Mesodermal cell (in vitro differentiated cells): ENCODE data around the gene ACTN1.
"Not testable (repeated sequence)": the region's sequence is repeated elsewhere in the genome, so short reads cannot be mapped to it uniquely, and the experiment has no call there.

Experiments
- H3K27ac ChIP-seq: 2 replicates; pipeline ENCODE4 v1.7.0; 2013; ENCODE audit warnings: mild to moderate bottlenecking, low read depth, low read length, moderate library complexity; ENCODE audit not compliant: severe bottlenecking
- H3K36me3 ChIP-seq: 2 replicates; pipeline ENCODE4 v1.7.1; 2013; ENCODE audit warnings: mild to moderate bottlenecking, low read length, moderate library complexity; ENCODE audit not compliant: control insufficient read depth, insufficient read depth
- H3K4me1 ChIP-seq: one replicate; pipeline ENCODE4 v1.7.1; 2013; ENCODE audit warnings: mild to moderate bottlenecking, low read length; ENCODE audit not compliant: insufficient read depth, control insufficient read depth, poor library complexity, severe bottlenecking
- H3K4me3 ChIP-seq: 2 replicates; pipeline ENCODE4 v1.7.0; 2013; ENCODE audit warnings: low read length, control low read depth, mild to moderate bottlenecking; ENCODE audit not compliant: insufficient read depth, poor library complexity, severe bottlenecking; ENCODE audit errors: extremely low read depth
- H3K9me3 ChIP-seq: 2 replicates; pipeline ENCODE4 v1.7.1; 2013; ENCODE audit warnings: mild to moderate bottlenecking, low read length, moderate library complexity; ENCODE audit not compliant: control insufficient read depth
- WGBS, 2 experiments: methylation state at CpG; one replicate each; pipeline ENCODE4 v1.1.5; 2013; ENCODE audit warnings: missing lambda C conversion rate in 2 of 2; ENCODE audit not compliant: insufficient coverage in 2 of 2; 5-methylcytosine and 5-hydroxymethylcytosine counted together

Gene ACTN1

DNA sequence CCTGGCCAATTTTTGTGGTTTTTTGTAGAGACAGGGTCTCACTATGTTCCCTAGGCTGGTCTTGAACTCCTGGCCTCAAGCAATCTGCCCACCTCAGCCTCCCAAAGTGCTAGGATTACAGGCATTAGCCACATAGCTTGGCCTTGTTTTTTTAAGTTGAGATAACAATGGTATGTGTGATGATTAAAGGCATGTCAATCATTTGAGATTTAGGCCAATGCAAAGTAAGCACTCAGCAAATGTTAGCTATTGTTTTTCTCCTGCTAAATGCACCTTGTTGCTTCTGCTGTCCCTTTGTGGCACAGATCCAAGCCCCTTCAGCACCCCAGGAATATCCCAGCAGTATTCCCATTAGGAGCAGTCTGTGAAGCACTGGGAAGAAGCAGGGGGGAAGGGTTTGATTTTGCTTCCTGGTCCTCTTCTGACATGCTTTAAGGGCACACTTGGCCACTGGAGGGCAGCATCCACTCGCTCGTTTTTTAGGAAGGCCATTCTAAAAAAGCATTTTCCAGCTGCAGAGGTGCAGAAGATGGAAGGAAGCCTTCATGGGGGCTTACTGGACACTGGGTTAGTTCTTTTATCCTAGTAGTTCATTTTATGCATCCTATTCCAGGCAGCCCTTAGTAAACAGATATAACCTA lies 116.0 kb downstream of the ACTN1 start:
- peaks cover 32% of the 10 kb centered on the region for H3K36me3 ChIP-seq
- H3K4me1 ChIP-seq, result no peaks in the 10 kb centered on the region
- peak overlapping the region; percentile 58 for H3K27ac ChIP-seq
- WGBS, 2 experiments, result 21% methylated on average over 2 of the region's 2 CpGs; no CpG with 5 or more reads in 1 of the 2 experiments
- no peak overlapping the region for H3K4me3 ChIP-seq
- peaks cover 4% of the 10 kb centered on the region for H3K9me3 ChIP-seq

DNA sequence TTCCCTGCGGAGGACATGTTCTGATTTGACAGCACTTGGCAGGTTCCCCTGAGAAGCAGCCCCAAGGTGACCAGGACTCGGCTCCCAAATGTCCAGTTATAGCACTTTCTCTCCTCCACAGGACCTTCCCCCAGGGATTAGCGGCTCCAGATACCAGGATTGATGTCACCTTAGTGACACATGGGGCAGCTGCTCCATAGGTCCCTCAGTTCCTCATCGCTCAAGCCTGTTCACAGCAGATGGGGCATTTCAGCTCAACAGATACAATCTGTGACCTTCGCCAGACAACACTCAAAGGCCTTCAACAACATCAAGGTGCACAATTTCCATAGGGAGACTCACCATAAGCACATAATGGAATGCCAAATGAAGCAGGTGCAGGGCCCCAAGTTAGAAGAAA lies 118.3 kb downstream of the ACTN1 start:
- 90 to 95% methylated on average over 4 of the region's 5 CpGs for WGBS, 2 experiments
- H3K4me1 ChIP-seq, result no peaks in the 10 kb centered on the region
- H3K4me3 ChIP-seq, result no peak overlapping the region
- H3K36me3 ChIP-seq, result peaks cover 28% of the 10 kb centered on the region
- H3K9me3 ChIP-seq, result peaks cover 2% of the 10 kb centered on the region
- H3K27ac ChIP-seq, result no peak overlapping the region

DNA sequence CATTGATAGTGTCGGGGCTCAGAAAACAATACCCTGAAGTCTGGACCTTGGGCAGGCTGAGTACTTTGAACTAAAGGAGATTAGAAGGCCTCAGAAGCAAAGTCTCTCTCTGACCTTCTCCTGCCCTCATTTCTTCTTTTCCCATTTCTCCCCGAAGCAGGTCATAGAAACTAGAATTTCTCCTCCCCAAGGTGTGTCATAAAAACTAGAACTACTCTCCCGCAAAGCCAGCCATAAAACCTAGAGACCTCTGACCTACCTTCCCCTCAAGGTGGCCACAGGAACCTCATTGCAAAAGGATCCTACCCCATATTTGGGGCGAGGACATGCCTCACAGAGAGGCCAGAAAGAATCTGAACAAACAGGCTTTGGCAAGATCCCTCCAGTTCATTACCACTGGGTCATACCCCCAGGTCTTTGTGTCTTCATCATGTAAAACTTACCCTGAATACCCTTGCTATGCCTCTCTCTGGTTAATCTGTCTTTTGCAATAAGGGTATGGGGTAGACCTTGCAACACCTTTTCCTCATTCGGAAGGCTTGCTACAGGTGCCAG lies 121.5 kb downstream of the ACTN1 start:
- WGBS, 2 experiments, result 86 to 95% methylated on average over 3 to 4 of the region's 5 CpGs
- Histone ChIP-seq H3K36me3 (peaks cover 26% of the 10 kb centered on the region), H3K4me3 (no peak overlapping the region), H3K9me3 (no peaks in the 10 kb centered on the region), H3K27ac (no peak overlapping the region), H3K4me1 (no peaks in the 10 kb centered on the region)

DNA sequence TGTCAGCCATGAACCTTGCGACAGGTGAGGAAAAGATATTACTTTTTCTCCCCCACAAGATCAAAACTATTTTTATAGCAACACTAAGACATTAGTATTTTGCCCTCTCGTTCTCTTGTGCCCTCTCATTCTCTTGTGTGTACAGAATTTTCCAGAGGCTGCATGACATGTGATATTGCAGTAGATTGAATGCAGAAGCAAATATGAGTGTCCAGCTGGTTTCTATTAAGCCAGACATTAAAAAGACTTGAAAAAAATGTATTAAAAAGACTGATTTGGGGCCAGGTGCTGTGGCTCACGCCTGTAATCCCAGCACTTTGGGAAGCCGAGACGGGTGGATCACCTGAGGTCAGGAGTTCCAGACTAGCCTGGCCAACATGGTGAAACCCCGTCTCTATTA lies 122.5 kb downstream of the ACTN1 start:
- WGBS, 2 experiments, result 90 to 95% methylated on average over 3 of the region's 6 CpGs
- Histone ChIP-seq H3K27ac (no peak overlapping the region), H3K4me3 (no peak overlapping the region), H3K36me3 (peaks cover 26% of the 10 kb centered on the region), H3K4me1 (no peaks in the 10 kb centered on the region), H3K9me3 (no peaks in the 10 kb centered on the region)

DNA sequence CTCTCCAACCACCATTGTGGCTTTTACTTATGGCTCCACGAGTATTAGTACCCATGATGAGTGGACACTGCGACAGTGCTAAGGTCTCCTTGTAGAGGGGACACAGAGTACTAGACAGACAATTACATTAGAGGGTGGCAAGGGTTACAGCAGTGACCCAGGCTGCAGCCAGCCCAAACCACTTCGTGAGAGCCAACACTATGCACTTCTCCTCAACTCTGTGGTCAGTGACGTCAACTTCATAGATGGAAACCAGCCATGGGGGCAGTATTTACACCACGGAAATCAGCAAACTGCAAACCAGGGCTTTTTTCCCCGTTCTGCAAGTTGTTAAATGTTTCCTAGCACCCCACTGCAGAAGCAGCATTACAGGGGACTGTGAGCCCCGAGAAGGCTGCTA lies 124.7 kb downstream of the ACTN1 start:
- H3K4me3 ChIP-seq, result no peak overlapping the region

DNA sequence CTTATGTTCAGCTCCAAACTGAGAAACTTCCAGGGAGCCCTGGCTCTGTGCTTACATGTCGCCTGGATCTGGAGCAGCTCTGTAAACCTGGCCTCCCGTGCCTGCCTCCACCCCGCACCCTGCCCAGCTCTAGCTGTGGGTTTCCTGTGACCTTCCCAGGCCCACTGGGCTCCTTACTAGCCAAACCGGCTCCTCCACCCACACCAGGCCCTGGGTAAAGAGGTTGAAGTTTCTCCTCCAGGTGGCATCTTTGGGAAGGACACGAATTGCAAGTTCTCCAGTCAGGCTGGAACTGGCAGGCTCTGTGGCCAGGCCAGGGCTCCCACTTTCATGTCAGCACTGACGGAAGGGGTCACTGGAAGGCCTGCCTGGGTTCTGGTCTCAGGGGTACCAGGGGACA lies 125.4 kb downstream of the ACTN1 start:
- Histone ChIP-seq H3K27ac (no peak overlapping the region), H3K4me3 (no peak overlapping the region), H3K4me1 (no peaks in the 10 kb centered on the region), H3K9me3 (no peaks in the 10 kb centered on the region), H3K36me3 (peaks cover 14% of the 10 kb centered on the region)
- 95 to 100% methylated on average over 4 of the region's 6 CpGs for WGBS, 2 experiments

More for the DNA sequence above, 124.7 kb downstream of the ACTN1 start:
- Histone ChIP-seq H3K27ac (no peak overlapping the region), H3K36me3 (peaks cover 14% of the 10 kb centered on the region), H3K4me1 (no peaks in the 10 kb centered on the region), H3K9me3 (no peaks in the 10 kb centered on the region)
- 94 to 98% methylated on average over 6 to 7 of the region's 7 CpGs for WGBS, 2 experiments

DNA sequence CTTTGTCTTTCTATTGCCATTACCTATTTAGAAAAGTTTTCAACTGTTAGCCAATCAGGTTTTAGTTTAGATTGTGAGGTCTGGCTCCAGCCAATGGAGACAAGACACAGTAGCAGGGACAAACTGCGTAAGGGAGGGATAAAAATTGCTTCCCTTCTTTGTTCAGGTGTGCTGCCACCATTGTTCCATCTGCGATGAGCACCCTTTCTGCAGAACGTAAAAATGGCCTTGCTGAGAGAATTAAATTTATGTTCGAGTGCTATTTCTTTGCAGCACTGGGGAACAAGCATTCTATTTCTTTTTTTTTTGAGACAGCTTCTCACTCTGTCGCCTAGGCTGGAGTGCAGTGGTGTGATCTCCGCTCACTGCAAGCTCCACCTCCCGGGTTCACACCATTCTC lies 126.6 kb downstream of the ACTN1 start:
- peaks cover 14% of the 10 kb centered on the region for H3K36me3 ChIP-seq
- 92 to 93% methylated on average over 4 of the region's 7 CpGs for WGBS, 2 experiments
- H3K4me1 ChIP-seq, H3K9me3 ChIP-seq, H3K27ac ChIP-seq, H3K4me3 ChIP-seq: not testable (repeated sequence)

DNA sequence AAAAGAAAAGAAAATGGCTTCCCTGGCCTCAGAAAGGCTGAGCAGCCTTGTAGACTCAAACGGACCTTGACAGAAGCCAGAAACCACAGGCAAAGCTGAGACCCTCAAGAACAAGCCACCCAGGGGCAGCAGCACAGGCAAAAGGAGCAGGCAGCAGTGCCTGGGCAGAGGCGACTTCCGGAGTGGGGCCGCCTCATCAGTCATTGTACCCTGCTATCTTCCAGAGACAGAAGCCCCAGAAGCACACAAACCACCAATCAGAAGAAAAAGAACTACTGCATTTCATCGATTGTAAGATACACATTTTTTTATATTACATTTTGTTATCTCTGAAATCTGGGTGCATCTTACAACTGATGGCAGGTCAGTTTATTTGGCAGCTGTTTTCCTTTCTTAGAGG lies 128.0 kb downstream of the ACTN1 start:
- H3K36me3 ChIP-seq, result peaks cover 14% of the 10 kb centered on the region
- H3K4me1 ChIP-seq, result no peaks in the 10 kb centered on the region
- no peak overlapping the region for H3K27ac ChIP-seq
- 100% methylated on average over 1 to 4 of the region's 5 CpGs for WGBS, 2 experiments
- H3K9me3 ChIP-seq, result no peaks in the 10 kb centered on the region
- no peak overlapping the region for H3K4me3 ChIP-seq

DNA sequence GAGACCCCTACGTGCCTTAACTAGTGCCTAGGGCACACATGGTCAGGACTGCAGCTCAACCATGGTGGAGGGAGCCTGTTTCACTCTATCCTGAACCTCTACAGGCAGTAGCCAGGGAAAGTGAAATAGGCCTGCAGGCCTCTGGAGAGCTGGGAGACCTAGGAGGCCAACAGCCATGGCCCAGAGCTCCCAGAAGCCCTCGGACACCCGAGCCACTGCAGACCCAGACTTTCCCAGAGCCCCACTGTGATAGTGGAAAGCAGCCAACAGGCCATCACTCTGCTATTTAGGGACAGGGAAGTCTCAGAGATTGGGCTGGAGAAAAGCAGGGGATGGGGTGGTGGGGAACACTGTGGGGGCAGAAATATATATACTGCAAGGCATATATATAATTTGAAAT lies 129.7 kb downstream of the ACTN1 start:
- Histone ChIP-seq H3K27ac (no peak overlapping the region), H3K9me3 (no peaks in the 10 kb centered on the region), H3K4me3 (no peak overlapping the region), H3K36me3 (peaks cover 7% of the 10 kb centered on the region), H3K4me1 (no peaks in the 10 kb centered on the region)
- 97 to 100% methylated on average over 2 to 3 of the region's 3 CpGs for WGBS, 2 experiments

DNA sequence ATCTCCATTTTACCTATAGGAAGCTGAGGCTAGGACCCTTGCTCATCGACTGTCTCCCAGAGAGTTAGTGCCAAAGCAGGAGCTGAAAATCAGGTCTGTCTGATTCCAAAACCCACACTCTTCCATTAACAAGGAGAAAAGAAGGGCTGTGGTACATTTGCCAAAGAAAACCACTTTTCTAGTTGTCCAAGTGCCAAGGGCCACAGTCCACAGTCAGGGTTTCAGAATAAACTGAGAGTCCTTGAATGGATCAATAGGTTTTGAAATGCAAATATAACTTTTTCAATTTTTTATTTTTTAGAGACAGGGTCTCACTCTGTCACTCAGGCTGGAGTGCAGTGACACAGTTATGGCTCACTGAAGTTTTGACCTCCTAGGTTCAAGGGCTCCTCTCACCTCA lies 130.8 kb downstream of the ACTN1 start:
- H3K9me3 ChIP-seq, result no peaks in the 10 kb centered on the region
- no peak overlapping the region for H3K4me3 ChIP-seq
- WGBS, 2 experiments, result 83% methylated on average over 1 of the region's 1 CpG; no CpG with 5 or more reads in 1 of the 2 experiments
- peaks cover under 1% of the 10 kb centered on the region for H3K36me3 ChIP-seq
- peaks cover 4% of the 10 kb centered on the region for H3K4me1 ChIP-seq
- no peak overlapping the region for H3K27ac ChIP-seq

DNA sequence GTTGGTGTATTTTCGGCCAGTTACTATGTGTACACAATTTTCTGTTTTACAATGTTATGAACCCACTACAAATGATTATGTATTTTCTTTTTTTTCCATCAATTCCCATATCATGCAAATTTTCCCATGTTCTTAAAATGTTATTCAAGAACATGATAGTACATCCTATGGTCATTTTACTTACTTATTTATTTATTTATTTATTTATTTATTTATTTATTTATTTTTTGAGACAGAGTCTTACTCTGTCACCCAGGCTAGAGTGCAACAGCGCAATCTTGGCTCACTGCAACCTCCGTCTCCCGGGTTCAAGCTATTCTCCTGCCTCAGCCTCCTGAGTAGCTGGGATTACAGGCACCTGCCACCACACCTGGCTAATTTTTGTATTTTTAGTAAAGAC lies 131.5 kb downstream of the ACTN1 start:
- H3K27ac ChIP-seq, H3K9me3 ChIP-seq, H3K4me1 ChIP-seq, H3K4me3 ChIP-seq, H3K36me3 ChIP-seq: not testable (repeated sequence)
- WGBS, 2 experiments, result 85% methylated on average over 3 of the region's 4 CpGs; no CpG with 5 or more reads in 1 of the 2 experiments
